Stimulated activated CD4-positive, alpha-beta T cell treated with anti-CD3 and anti-CD28 coated beads, Interleukin-2, amount 100 ng/mL, for 4 hours (primary cell): ENCODE results near the gene RHCG.
"Not testable (repeated sequence)": the region's sequence is repeated elsewhere in the genome, so short reads cannot be mapped to it uniquely, and the experiment has no call there.

ENCODE experiments used
- DNase-seq: peaks from one replicate; pipeline ENCODE4 v3.0.0-alpha.2; 2020; ENCODE audit warnings: low read depth

RHCG gene

GRCh38 chr15:89477411-89478242, 18.8 kb downstream of the RHCG start:
- no peak for DNase-seq

- no peak for DNase-seq
Observed at GRCh38 chr15:89475661-89476060, 20.7 kb downstream of the RHCG start.

GRCh38 chr15:89472785-89473256, 23.6 kb downstream of the RHCG start:
- no peak for DNase-seq

- no peak for DNase-seq
Observed at GRCh38 chr15:89469426-89470096, 26.8 kb downstream of the RHCG start.

- DNase-seq: not testable (repeated sequence)
Observed at GRCh38 chr15:89468813-89469212, 27.6 kb downstream of the RHCG start.

- no peak for DNase-seq
Observed at GRCh38 chr15:89463113-89463512, 33.3 kb downstream of the RHCG start.

- no peak for DNase-seq
Observed at GRCh38 chr15:89462198-89462912, 34.0 kb downstream of the RHCG start.

GRCh38 chr15:89461386-89461785, 35.0 kb downstream of the RHCG start:
- DNase-seq: no peak

GRCh38 chr15:89460048-89460447, 36.3 kb downstream of the RHCG start:
- no peak for DNase-seq

- DNase-seq: no peak
Observed at GRCh38 chr15:89459271-89460038, 36.9 kb downstream of the RHCG start.

GRCh38 chr15:89458440-89458839, 37.9 kb downstream of the RHCG start:
- no peak for DNase-seq

- DNase-seq: no peak
Observed at GRCh38 chr15:89457086-89457485, 39.3 kb downstream of the RHCG start.

- DNase-seq: no peak
Observed at GRCh38 chr15:89455535-89455934, 40.8 kb downstream of the RHCG start.

- DNase-seq: no peak
Observed at GRCh38 chr15:89452330-89452836, 44.0 kb downstream of the RHCG start.

- DNase-seq: no peak
Observed at GRCh38 chr15:89451846-89452245, 44.5 kb downstream of the RHCG start.

GRCh38 chr15:89450076-89451006, 46.0 kb downstream of the RHCG start:
- no peak for DNase-seq

GRCh38 chr15:89448825-89449224, 47.6 kb downstream of the RHCG start:
- no peak for DNase-seq

- DNase-seq: no peak
Observed at GRCh38 chr15:89447676-89448075, 48.7 kb downstream of the RHCG start.

- no peak for DNase-seq
Observed at GRCh38 chr15:89446255-89446891, 50.0 kb downstream of the RHCG start.

- DNase-seq: no peak
Observed at GRCh38 chr15:89445518-89445917, 50.9 kb downstream of the RHCG start.
